LNCaP clone FGC (cell line): ENCODE results near the gene PTPRJ.

ENCODE experiments used
- DNase-seq: peaks from one replicate; pipeline ENCODE4 v3.0.0-alpha.2; 2011; ENCODE audit warnings: low read depth
- H3K4me3 ChIP-seq: 2 replicates; pipeline ENCODE4 v1.5.1; 2011; ENCODE audit warnings: mild to moderate bottlenecking, low read depth, low read length, control low read depth
- TF ChIP-seq, protein P1 (sequence below): IDR thresholded peaks from 2 replicates; pipeline ENCODE4 v1.5.1; 2012; ENCODE audit warnings: mild to moderate bottlenecking; ENCODE audit not compliant: control insufficient read depth, insufficient read depth; ENCODE audit errors: extremely low read depth

Gene PTPRJ

DNA sequence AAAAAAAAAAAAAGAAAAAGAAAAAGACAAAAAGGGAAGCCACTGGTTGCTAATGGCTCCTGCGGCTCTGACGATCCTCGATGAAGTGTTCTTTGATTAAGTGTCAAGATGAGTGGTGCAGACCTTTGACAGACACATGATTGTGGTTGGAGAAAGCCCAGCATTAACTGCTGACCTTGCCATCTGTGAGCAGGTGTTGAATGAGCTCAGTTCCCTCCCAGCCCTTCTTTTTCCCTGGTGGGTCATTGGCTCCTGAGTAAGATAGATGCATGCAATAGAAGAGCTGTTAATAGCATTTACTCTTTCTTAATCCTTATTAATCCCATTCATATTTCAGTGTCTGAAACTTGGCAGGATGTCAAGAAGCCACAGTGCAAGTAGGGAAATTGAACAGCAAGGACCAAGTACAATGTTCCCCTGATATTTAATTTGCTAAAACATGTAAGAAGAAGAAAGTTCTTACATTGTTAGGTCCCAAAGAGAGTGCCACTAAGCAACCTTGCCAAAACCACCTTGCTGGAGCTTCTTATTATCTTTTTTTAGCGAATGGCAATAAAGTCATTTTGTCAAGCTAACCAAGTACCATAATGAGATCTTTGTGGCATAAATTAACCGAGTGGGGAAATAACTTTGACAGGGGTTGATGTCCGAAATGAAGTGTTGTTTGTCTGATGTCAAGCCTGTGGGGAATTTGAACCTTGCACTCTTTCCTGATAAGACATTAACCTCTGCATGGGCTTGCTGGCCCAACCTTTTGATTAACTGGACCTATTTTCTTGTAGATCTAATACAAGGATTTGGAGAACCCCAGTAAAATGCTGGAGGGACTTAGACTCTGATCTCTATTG is 113.7 kb downstream of the PTPRJ start:
- peak; percentile 44 for DNase-seq
- H3K4me3 ChIP-seq, result peak overlapping the region; percentile 10; the same call in 1 of the 2 replicates
- TF ChIP-seq, protein P1, sequence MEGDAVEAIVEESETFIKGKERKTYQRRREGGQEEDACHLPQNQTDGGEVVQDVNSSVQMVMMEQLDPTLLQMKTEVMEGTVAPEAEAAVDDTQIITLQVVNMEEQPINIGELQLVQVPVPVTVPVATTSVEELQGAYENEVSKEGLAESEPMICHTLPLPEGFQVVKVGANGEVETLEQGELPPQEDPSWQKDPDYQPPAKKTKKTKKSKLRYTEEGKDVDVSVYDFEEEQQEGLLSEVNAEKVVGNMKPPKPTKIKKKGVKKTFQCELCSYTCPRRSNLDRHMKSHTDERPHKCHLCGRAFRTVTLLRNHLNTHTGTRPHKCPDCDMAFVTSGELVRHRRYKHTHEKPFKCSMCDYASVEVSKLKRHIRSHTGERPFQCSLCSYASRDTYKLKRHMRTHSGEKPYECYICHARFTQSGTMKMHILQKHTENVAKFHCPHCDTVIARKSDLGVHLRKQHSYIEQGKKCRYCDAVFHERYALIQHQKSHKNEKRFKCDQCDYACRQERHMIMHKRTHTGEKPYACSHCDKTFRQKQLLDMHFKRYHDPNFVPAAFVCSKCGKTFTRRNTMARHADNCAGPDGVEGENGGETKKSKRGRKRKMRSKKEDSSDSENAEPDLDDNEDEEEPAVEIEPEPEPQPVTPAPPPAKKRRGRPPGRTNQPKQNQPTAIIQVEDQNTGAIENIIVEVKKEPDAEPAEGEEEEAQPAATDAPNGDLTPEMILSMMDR, result no peak

DNA sequence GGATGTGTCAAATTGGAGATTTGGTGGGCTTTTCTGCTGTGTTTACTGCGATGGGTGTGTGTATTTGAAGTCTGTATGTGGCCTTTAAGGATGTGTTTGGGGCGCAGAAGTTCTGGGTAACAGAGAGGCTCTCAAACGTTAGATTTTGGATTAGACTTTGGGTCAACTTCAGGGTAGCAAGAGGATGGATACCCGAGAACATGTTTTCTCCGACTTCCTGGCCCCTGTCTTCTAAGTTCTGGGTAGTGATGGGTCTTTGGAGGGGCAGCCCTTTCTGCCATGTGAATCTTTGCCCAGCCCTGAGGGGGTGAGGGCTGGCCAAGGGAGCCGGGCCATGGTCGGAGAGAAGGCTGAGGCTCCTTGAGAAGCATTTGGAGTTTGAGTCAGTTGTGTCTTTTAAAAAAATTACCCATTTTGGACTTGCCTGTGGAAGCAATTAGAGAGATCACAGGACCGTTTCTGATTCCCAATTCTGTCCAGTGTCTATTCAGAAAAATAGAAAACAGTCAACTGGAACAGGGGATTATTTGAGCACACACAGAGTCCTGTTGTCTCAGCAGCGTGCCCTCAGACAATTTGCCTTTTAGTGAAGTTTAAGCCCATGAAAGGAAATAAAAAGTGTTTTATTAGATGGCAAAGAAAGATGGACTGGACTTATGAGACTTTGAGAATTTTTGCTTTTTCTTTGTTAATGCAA is 114.4 kb downstream of the PTPRJ start:
- H3K4me3 ChIP-seq, result no peak overlapping the region
- no peak for DNase-seq
- TF ChIP-seq, protein P1, result no peak

DNA sequence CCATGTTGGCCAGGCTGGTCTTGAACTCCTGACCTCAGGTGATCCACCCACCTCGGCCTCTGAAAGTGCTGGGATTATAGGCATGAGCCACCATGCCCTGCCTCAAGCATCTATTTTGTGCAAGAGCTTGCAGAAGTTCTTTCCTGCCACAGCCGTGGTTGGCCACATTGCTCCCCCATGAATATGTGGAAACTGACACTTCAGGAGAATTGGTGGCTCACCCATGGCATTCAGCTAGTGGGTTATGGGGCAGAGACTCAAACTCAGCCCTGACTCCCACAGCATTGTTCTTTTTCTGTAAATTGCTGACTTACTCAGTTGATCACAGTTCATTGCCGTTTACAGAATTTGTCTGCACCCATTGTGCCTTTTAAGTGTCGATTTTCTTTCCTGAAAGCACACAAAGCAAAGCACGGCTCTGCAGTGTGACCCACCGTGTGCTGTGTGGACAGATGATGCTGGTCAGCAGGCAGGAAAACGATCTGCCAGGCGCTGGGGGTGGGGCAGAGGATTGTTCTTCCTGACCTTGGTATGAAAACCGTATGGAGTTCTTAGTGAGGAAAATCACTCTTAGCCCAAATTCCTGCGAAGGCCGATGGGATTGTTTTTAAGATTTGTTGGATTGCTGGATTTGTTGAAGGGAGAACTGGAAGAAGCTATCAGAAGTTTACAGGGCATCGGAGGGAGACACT is 115.6 kb downstream of the PTPRJ start:
- no peak overlapping the region for H3K4me3 ChIP-seq
- DNase-seq, result no peak
- TF ChIP-seq, protein P1, result no peak

DNA sequence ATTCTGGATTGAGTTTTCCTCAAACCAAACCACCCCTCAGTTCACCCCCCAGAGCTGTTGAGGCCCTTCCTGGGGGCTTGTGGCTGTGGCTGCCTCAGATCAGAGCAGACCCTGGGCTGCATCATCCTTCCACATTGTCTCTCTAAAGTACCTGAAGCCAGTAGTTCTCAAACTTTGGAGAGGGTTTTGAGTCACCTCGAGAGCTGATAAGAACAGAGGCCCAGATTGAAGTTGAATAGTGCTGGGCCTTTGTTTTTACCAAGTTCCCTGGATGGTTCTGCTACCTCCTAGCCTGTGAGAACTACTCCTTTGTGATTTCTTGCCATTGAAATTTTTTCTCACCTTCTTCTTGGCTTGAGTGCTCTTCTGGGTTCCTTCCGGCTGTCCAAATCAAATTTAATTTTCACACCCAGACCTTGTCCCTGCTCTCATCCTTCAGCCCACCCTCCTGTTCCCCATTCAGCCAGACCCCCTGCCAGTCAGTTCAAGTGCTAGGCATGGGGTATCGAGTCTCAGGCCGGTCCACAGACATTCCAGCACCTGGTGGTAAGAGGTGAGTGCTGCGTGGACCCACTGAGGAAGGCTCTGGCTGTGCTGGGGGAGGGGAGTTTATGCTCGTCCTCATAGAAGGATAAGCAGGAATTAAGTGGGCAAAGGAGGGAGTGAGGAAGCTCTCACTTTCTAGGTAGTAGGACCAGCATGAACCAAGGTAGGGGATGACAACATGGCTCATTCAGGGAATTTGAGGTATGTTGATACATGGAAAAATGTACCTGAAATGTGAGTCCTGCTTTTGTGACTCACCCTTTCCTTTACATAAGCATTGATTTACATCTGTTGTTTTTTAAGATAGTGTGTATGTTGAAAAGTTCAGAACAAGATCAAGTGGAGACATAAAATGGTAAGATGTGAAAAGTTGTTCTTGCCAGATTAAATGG is 116.5 kb downstream of the PTPRJ start:
- DNase-seq, result no peak
- TF ChIP-seq, protein P1, result no peak
- H3K4me3 ChIP-seq, result no peak overlapping the region

DNA sequence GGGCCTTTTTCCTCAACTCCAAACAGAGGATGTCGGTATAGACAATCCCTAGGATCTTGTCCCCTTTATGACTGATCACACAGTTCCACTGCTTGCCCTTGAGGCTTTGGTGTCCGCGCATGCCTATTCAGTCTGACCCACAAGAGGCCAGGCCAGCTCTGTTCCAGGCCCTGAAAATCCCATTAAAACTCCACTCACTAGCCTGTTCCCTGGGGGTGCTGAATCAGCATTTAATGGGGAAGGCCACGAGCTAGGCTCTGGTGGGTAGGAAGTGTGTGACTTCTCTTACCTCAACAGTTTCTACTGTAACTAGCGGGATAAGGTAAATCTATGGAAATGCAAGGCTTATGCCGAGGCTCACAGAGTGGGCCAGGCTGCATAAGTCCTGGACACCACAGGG is 117.7 kb downstream of the PTPRJ start:
- no peak for DNase-seq
- H3K4me3 ChIP-seq, result no peak overlapping the region
- TF ChIP-seq, protein P1, result no peak

DNA sequence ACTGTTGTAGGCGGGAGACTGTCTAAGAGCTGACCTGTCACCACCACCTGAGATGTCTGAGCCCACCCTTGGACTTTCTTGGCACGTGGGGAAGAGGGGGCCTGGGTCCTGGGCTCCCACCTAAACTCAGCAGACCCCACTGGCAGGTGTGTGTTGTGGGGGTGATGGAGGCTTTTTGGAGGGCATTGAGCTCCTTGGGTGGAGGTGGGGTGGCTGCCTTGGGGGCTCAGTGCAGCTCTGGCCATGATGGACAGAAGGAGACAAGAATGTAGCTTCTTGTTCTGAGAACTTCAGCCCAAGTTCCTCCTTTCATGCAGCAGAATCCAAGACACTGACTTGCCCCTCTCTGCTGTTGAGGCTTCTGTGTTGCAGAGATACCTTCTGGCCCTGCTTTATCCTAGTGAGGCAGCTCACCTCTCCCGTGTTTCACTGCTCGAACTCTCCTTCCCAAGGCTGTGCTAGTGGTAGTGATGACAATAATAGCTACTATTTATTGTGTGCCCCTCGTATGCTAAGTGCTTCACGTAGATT is 119.6 kb downstream of the PTPRJ start:
- TF ChIP-seq, protein P1, result no peak
- DNase-seq, result no peak
- H3K4me3 ChIP-seq, result no peak overlapping the region
